Right forelimb (tissue), 1 donor: ENCODE data around the gene CRHR2.

Source experiments
- DNase-seq: peaks from one replicate; pipeline ENCODE4 v3.0.0-alpha.2; 2018

CRHR2 gene

GRCh38 chr7:30616318-30616717 lies 65.9 kb downstream of the CRHR2 start:
- no peak for DNase-seq

GRCh38 chr7:30613366-30614325 lies 68.6 kb downstream of the CRHR2 start:
- no peak for DNase-seq

GRCh38 chr7:30612658-30613265 lies 69.5 kb downstream of the CRHR2 start:
- DNase-seq, result no peak

DNA sequence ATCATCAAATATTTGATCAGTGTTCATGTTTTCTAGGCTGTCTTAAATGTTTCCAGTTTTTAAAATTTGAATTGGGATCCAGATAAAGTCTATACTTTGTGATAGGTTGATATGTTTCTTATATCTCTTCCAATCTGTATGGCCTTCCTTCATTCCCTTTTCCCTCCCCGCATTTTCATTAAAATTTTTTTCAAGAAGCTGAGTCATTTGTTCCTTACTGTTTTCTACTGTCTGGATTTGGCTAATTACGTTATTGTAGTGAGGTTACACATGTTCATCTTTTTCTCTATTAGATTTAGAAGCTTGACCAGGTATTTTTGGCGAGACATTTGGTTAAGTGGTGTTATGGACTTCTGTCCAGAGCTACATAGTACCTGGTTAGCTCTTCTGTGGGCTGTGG lies 76.4 kb downstream of the CRHR2 start:
- no peak for DNase-seq

DNA sequence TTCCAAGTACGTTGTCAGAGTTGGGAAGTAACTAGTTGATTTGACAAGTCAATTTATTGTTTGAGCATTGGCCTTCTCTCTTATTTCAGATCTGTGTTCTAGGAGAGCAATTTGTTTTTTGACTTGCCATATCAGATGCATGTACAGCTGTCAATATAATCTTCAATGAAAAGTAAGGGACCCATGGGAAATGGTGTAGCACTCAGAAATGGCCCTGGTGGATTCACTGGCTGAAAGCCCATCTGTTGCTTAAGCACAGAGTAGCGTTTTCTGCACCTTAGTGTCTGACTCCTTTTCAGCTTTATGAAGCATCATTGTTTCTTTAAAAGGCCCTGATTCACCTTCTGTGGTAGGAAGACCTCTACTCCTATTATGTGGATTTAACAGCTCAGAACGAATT lies 77.4 kb downstream of the CRHR2 start:
- DNase-seq, result no peak
